Measurements from ENCODE around the gene HTR2C.

DNA sequence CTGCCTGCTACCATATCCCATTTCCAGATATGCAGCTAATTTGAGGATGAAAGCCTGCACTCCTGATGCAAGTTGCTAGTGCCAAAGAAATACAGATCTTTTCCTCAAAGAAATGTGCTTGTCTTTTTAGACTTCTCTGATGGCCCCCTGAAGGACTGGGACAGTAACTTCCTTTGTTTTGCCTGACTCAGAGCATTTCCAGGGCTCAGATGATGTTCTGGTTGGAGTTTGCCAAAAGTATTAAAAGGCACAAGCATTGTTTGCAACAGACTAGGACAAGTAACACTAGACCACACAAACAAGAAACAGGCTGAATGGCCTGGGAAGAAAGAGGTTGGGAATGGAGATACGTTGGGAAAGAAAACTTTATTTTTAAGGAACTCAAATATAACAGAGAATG, 258.3 kb downstream of the HTR2C start:
- TF ChIP-seq POLR2AphosphoS5 (IDR thresholded peaks at IDR 0.05): no peak
- TF ChIP-seq, protein P1, sequence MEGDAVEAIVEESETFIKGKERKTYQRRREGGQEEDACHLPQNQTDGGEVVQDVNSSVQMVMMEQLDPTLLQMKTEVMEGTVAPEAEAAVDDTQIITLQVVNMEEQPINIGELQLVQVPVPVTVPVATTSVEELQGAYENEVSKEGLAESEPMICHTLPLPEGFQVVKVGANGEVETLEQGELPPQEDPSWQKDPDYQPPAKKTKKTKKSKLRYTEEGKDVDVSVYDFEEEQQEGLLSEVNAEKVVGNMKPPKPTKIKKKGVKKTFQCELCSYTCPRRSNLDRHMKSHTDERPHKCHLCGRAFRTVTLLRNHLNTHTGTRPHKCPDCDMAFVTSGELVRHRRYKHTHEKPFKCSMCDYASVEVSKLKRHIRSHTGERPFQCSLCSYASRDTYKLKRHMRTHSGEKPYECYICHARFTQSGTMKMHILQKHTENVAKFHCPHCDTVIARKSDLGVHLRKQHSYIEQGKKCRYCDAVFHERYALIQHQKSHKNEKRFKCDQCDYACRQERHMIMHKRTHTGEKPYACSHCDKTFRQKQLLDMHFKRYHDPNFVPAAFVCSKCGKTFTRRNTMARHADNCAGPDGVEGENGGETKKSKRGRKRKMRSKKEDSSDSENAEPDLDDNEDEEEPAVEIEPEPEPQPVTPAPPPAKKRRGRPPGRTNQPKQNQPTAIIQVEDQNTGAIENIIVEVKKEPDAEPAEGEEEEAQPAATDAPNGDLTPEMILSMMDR (IDR thresholded peaks at IDR 0.05): no peak

Data from prostate gland (tissue), 2 donors.